Measurements from ENCODE around the gene GALNT2.

GRCh38 chr1:230196077-230196476 is 129.0 kb downstream of the GALNT2 start:
- TF ChIP-seq BACH2 (CRISPR knock-in tag; IDR thresholded peaks at IDR 0.05; ENCODE audit: borderline replicate concordance) = no peak
- TF ChIP-seq CREB5 (CRISPR knock-in tag; IDR thresholded peaks at IDR 0.05; ENCODE audit: low read depth) = no peak
- no peak for TF ChIP-seq SNAI2 (CRISPR knock-in tag; IDR thresholded peaks at IDR 0.05)
- TF ChIP-seq ZNF8 (CRISPR knock-in tag; IDR thresholded peaks at IDR 0.05) = no peak
- TF ChIP-seq TSHZ2 (CRISPR knock-in tag; IDR thresholded peaks at IDR 0.05) = no peak
- TF ChIP-seq PATZ1 (CRISPR knock-in tag; IDR thresholded peaks at IDR 0.05; ENCODE audit: borderline replicate concordance) = no peak
- no peak for TF ChIP-seq TOX (CRISPR knock-in tag; IDR thresholded peaks at IDR 0.05; ENCODE audit: borderline replicate concordance)
- no peak for TF ChIP-seq ISL1 (CRISPR knock-in tag; IDR thresholded peaks at IDR 0.05)
- TF ChIP-seq ZNF565 (CRISPR knock-in tag; conservative IDR thresholded peaks at IDR 0.05; ENCODE audit: low read depth) = no peak
- no peak for TF ChIP-seq PPARA (CRISPR knock-in tag; IDR thresholded peaks at IDR 0.05; ENCODE audit: borderline replicate concordance)
- no peak for TF ChIP-seq RARB (CRISPR knock-in tag; IDR thresholded peaks at IDR 0.05)
- TF ChIP-seq ZFP30 (CRISPR knock-in tag; IDR thresholded peaks at IDR 0.05) = no peak
- no peak for TF ChIP-seq ZNF70 (CRISPR knock-in tag; IDR thresholded peaks at IDR 0.05)
- no peak for TF ChIP-seq OSR1 (CRISPR knock-in tag; IDR thresholded peaks at IDR 0.05)
